KMS-11 (cell line): ENCODE data around the gene BMAL1.

Experiments
- H2AFZ ChIP-seq: fragments of 200-600 bp; sonication (generic); 2 replicates; pipeline ENCODE4 v1.6.1; 2016; ENCODE audit warnings: antibody characterized with exemption, mixed run types, low read depth
- H3K27ac ChIP-seq: fragments of 200-600 bp; sonication (generic); 2 replicates; pipeline ENCODE4 v1.6.1; 2016; ENCODE audit warnings: mild to moderate bottlenecking, mixed run types
- H3K27me3 ChIP-seq: fragments of 200-600 bp; sonication (generic); 2 replicates; pipeline ENCODE4 v1.6.1; 2017; ENCODE audit warnings: mild to moderate bottlenecking, low read depth, mixed run types, moderate library complexity; ENCODE audit not compliant: insufficient read depth
- H3K36me3 ChIP-seq: fragments of 200-600 bp; sonication (generic); 2 replicates; pipeline ENCODE4 v1.6.1; 2017; ENCODE audit warnings: mild to moderate bottlenecking, mixed run types; ENCODE audit not compliant: insufficient read depth
- H3K4me1 ChIP-seq: fragments of 200-600 bp; sonication (generic); 2 replicates; pipeline ENCODE4 v1.6.1; 2016; ENCODE audit warnings: mild to moderate bottlenecking, low read depth, mixed run types; ENCODE audit not compliant: poor library complexity, severe bottlenecking
- H3K4me2 ChIP-seq: fragments of 200-600 bp; sonication (generic); 2 replicates; pipeline ENCODE4 v1.7.0; 2016; ENCODE audit warnings: mild to moderate bottlenecking, mixed run types
- H3K4me3 ChIP-seq: fragments of 200-600 bp; sonication (generic); IDR thresholded peaks from 2 replicates; pipeline ENCODE4 v1.6.1; 2017; ENCODE audit warnings: low read depth, low read length, mixed read lengths; ENCODE audit not compliant: insufficient read depth
- H3K79me2 ChIP-seq: fragments of 200-600 bp; sonication (generic); 2 replicates; pipeline ENCODE4 v1.6.1; 2016; ENCODE audit warnings: low read depth, mixed run types; ENCODE audit not compliant: insufficient read depth
- H3K9ac ChIP-seq: fragments of 200-600 bp; sonication (generic); 2 replicates; pipeline ENCODE4 v1.6.1; 2016; ENCODE audit warnings: mild to moderate bottlenecking, mixed run types
- H4K20me1 ChIP-seq: fragments of 200-600 bp; sonication (generic); 2 replicates; pipeline ENCODE4 v1.6.1; 2016; ENCODE audit warnings: mild to moderate bottlenecking, mixed run types; ENCODE audit not compliant: insufficient read depth
- TF ChIP-seq, protein P1 (sequence below): fragments of 200-600 bp; sonication (generic); conservative IDR thresholded peaks from 2 replicates; pipeline ENCODE4 v1.6.1; 2017; ENCODE audit warnings: low read depth, mild to moderate bottlenecking, antibody characterized with exemption, low read length, moderate library complexity, mixed read lengths

The BMAL1 gene

DNA sequence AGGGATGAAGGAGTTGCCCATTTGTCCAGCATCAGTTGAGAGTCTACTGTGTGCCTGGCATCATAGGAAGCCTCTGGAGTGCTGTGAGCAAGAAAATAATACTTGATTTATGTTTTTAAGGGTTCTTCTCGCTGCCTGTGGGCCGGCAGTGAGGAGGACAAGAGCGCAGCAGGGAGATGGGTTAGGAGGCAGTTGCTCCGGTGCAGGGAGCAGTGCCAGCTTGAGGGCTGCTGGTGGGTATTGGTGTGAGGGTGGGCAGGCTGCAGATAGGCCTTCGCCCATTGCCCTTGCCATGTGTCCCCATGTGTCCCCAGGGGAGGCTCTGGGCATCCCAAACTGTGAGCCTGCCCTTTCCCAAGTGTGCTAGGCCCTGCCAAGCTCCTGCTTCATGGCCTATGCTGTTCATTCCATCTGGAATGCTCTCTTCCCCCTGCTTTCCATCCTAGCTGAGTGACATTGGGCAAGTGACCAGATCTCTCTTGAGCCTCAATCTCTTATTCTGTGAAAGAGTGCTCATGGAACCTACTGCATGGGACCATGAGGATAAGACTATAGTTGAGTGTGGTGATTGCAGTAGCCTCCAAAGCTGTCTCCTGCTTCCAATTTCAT is 19.8 kb downstream of the BMAL1 start:
- H3K4me1 ChIP-seq = peaks cover 26% of the 10 kb centered on the region
- no peak overlapping the region for H2AFZ ChIP-seq
- H4K20me1 ChIP-seq = peaks cover 39% of the 10 kb centered on the region
- TF ChIP-seq, protein P1, sequence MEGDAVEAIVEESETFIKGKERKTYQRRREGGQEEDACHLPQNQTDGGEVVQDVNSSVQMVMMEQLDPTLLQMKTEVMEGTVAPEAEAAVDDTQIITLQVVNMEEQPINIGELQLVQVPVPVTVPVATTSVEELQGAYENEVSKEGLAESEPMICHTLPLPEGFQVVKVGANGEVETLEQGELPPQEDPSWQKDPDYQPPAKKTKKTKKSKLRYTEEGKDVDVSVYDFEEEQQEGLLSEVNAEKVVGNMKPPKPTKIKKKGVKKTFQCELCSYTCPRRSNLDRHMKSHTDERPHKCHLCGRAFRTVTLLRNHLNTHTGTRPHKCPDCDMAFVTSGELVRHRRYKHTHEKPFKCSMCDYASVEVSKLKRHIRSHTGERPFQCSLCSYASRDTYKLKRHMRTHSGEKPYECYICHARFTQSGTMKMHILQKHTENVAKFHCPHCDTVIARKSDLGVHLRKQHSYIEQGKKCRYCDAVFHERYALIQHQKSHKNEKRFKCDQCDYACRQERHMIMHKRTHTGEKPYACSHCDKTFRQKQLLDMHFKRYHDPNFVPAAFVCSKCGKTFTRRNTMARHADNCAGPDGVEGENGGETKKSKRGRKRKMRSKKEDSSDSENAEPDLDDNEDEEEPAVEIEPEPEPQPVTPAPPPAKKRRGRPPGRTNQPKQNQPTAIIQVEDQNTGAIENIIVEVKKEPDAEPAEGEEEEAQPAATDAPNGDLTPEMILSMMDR = no peak
- no peak overlapping the region for H3K27ac ChIP-seq
- no peak overlapping the region for H3K4me2 ChIP-seq
- peaks cover 87% of the 10 kb centered on the region for H3K79me2 ChIP-seq
- no peak overlapping the region for H3K9ac ChIP-seq
- H3K4me3 ChIP-seq = no peak overlapping the region
- no peaks in the 10 kb centered on the region for H3K27me3 ChIP-seq
- no peaks in the 10 kb centered on the region for H3K36me3 ChIP-seq

- TF ChIP-seq, protein P1 = no peak
- no peaks in the 10 kb centered on the region for H3K27me3 ChIP-seq
- no peak overlapping the region for H3K27ac ChIP-seq
- no peak overlapping the region for H2AFZ ChIP-seq
- no peak overlapping the region for H3K4me3 ChIP-seq
- peaks cover 89% of the 10 kb centered on the region for H3K79me2 ChIP-seq
- no peaks in the 10 kb centered on the region for H3K36me3 ChIP-seq
- H3K4me1 ChIP-seq = peaks cover 26% of the 10 kb centered on the region
- H3K9ac ChIP-seq = no peak overlapping the region
- peaks cover 41% of the 10 kb centered on the region for H4K20me1 ChIP-seq
- H3K4me2 ChIP-seq = no peak overlapping the region
Observed at GRCh38 chr11:13297917-13298356, 20.3 kb downstream of the BMAL1 start.

DNA sequence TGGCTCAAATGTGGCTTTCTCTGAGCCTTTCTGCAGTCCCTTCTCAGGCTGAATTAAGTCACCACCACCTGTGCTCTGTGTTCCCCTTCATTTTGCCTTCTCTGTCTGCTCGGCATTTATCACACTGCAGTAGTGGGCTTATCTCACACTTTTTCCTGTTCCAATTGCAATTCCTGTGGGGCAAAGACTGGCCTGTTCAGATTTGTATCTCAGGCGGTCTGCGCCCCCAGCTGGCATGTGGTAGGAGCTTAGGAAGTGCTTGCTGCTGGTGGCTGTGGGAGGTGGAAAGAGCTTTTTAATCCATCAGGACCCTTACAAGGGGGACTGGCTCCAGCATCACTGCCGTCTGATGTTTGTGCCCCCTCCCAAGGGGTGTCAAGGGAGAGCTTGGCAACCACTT is 21.2 kb downstream of the BMAL1 start:
- Histone ChIP-seq H3K4me2 (no peak overlapping the region), H2AFZ (no peak overlapping the region), H3K9ac (no peak overlapping the region), H3K27me3 (no peaks in the 10 kb centered on the region), H3K4me1 (peaks cover 20% of the 10 kb centered on the region), H3K27ac (no peak overlapping the region), H3K36me3 (no peaks in the 10 kb centered on the region), H3K4me3 (no peak overlapping the region), H4K20me1 (peaks cover 43% of the 10 kb centered on the region), H3K79me2 (peaks cover 90% of the 10 kb centered on the region)
- TF ChIP-seq, protein P1 = no peak

DNA sequence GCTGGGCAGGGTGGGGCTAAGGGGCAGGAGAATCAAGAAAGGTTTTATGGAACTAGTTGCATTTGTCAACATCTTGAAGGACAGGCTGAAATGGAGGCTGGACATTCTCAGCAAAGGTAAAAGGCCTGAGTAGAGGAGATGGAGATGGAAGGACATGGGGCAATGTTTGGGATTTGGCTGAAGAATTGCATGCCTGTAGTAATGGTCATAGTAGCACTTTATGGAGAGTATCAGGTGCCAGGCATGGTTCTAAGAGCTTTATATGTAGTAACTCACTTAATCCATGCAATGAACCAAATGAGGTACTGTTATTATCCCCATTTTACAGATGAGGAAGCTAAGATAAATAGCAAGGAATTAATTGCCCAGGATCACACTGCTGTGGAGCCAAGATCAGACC is 23.9 kb downstream of the BMAL1 start:
- H3K27ac ChIP-seq = no peak overlapping the region
- H3K9ac ChIP-seq = no peak overlapping the region
- no peak overlapping the region for H3K4me2 ChIP-seq
- no peaks in the 10 kb centered on the region for H3K36me3 ChIP-seq
- no peaks in the 10 kb centered on the region for H3K27me3 ChIP-seq
- TF ChIP-seq, protein P1 = no peak
- H4K20me1 ChIP-seq = peaks cover 32% of the 10 kb centered on the region
- H3K4me3 ChIP-seq = no peak overlapping the region
- H2AFZ ChIP-seq = no peak overlapping the region
- H3K4me1 ChIP-seq = no peaks in the 10 kb centered on the region
- peaks cover 93% of the 10 kb centered on the region; the same call in 1 of the 2 replicates for H3K79me2 ChIP-seq
